GM23338 (cell line): Measurements from ENCODE around the gene PACS2. TPM values are rescaled to one million over a fixed set of nuclear protein-coding genes. Genes with fewer than 3 reads are reported as not detected.

ENCODE experiments used
- ATAC-seq: fragments of 200-7000 bp; cut with Tn5 transposase; 3 replicates; pipeline ENCODE4 v1.9.1; 2020
- DNase-seq: peaks from one replicate; pipeline ENCODE4 v3.0.0-alpha.2; 2015; ENCODE audit warnings: low spot score
- H2AFZ ChIP-seq: fragments of 200-600 bp; sonication (generic); 2 replicates; pipeline ENCODE4 v1.8.0; 2016; ENCODE audit warnings: antibody characterized with exemption, mild to moderate bottlenecking, moderate library complexity
- H3F3A ChIP-seq: fragments of 200-600 bp; sonication (generic); replicated peaks from 2 replicates; pipeline ENCODE4 v1.8.0; 2017; ENCODE audit warnings: antibody characterized with exemption, mixed run types, low read depth
- H3K27ac ChIP-seq: fragments of 200-600 bp; sonication (generic); 2 replicates; pipeline ENCODE4 v1.6.1; 2016; ENCODE audit warnings: low read depth
- H3K27me3 ChIP-seq: fragments of 200-600 bp; sonication (generic); 2 replicates; pipeline ENCODE4 v1.8.0; 2016; ENCODE audit warnings: mild to moderate bottlenecking, mixed run types, moderate library complexity; ENCODE audit not compliant: insufficient read depth
- H3K36me3 ChIP-seq: fragments of 200-600 bp; sonication (generic); 2 replicates; pipeline ENCODE4 v1.8.0; 2016; ENCODE audit warnings: mild to moderate bottlenecking; ENCODE audit not compliant: insufficient read depth
- H3K4me1 ChIP-seq: fragments of 200-600 bp; sonication (generic); 2 replicates; pipeline ENCODE4 v1.8.0; 2016; ENCODE audit warnings: mild to moderate bottlenecking, moderate library complexity; ENCODE audit not compliant: insufficient read depth
- H3K4me2 ChIP-seq: fragments of 200-600 bp; sonication (generic); 2 replicates; pipeline ENCODE4 v1.7.1; 2017; ENCODE audit warnings: mixed run types
- H3K4me3 ChIP-seq: fragments of 200-600 bp; sonication (generic); 2 replicates; pipeline ENCODE4 v1.6.1; 2016; ENCODE audit warnings: mixed run types
- H3K79me2 ChIP-seq: fragments of 200-600 bp; sonication (generic); replicated peaks from 2 replicates; pipeline ENCODE4 v1.8.0; 2017; ENCODE audit warnings: mild to moderate bottlenecking; ENCODE audit not compliant: insufficient read depth
- H3K9me2 ChIP-seq: fragments of 200-600 bp; sonication (generic); 2 replicates; pipeline ENCODE4 v1.8.0; 2017; ENCODE audit not compliant: insufficient read depth
- H4K20me1 ChIP-seq: fragments of 200-600 bp; sonication (generic); replicated peaks from 2 replicates; pipeline ENCODE4 v1.8.0; 2017; ENCODE audit warnings: mild to moderate bottlenecking; ENCODE audit not compliant: insufficient read depth
- H3K27ac Mint-ChIP-seq: 2 replicates; pipeline ENCODE4 v1.8.0; 2020; ENCODE audit warnings: inconsistent platforms, mild to moderate bottlenecking, moderate library complexity, mixed read lengths
- H3K27me3 Mint-ChIP-seq: 3 replicates; pipeline ENCODE4 v1.8.0; 2022; ENCODE audit warnings: low read depth, mild to moderate bottlenecking, moderate library complexity, mixed read lengths, inconsistent platforms; ENCODE audit not compliant: insufficient read depth, poor library complexity
- H3K36me3 Mint-ChIP-seq: 3 replicates; pipeline ENCODE4 v1.8.0; 2021; ENCODE audit warnings: low read depth, mild to moderate bottlenecking, inconsistent platforms, moderate library complexity, mixed read lengths
- H3K4me1 Mint-ChIP-seq: 3 replicates; pipeline ENCODE4 v1.8.0; 2020; ENCODE audit warnings: mild to moderate bottlenecking, inconsistent platforms, mixed read lengths
- H3K4me3 Mint-ChIP-seq: 3 replicates; pipeline ENCODE4 v1.8.0; 2021; ENCODE audit warnings: moderate library complexity, mild to moderate bottlenecking, inconsistent platforms, mixed read lengths
- H3K9me3 Mint-ChIP-seq: 3 replicates; pipeline ENCODE4 v1.8.0; 2020; ENCODE audit warnings: moderate library complexity, mild to moderate bottlenecking, inconsistent platforms, mixed read lengths
- CREB1 ChIP-seq: fragments of 250-450 bp; sonication (Bioruptor Pico); IDR thresholded peaks from 2 replicates; pipeline ENCODE4 v1.5.0; 2020; ENCODE audit warnings: low read depth, mild to moderate bottlenecking, moderate library complexity
- CTCF ChIP-seq, 2 experiments: fragments of 200-600 bp in 1 of 2; sonication (generic) in 1 of 2; conservative IDR thresholded peaks; 2 replicates each; pipeline versions ENCODE4 v1.5.1 to v1.6.1; 2016 to 2017; ENCODE audit warnings: antibody characterized with exemption in 2 of 2, low read depth in 2 of 2, mild to moderate bottlenecking in 2 of 2, moderate library complexity in 1 of 2
- ETS1 ChIP-seq: IDR thresholded peaks from 2 replicates; pipeline ENCODE4 v1.6.1; 2016; ENCODE audit warnings: antibody characterized with exemption
- EZH2 ChIP-seq: fragments of 200-600 bp; sonication (generic); IDR thresholded peaks from one replicate; pipeline ENCODE4 v1.8.0; 2017; ENCODE audit warnings: antibody characterized with exemption, mild to moderate bottlenecking, low read depth; ENCODE audit not compliant: unreplicated experiment
- EZH2phosphoT487 ChIP-seq: fragments of 200-600 bp; sonication (generic); IDR thresholded peaks from one replicate; pipeline ENCODE4 v1.8.1; 2018; ENCODE audit warnings: antibody characterized with exemption; ENCODE audit not compliant: unreplicated experiment
- JUNB ChIP-seq: IDR thresholded peaks from one replicate; pipeline ENCODE4 v1.6.1; 2016; ENCODE audit warnings: antibody characterized with exemption; ENCODE audit not compliant: unreplicated experiment
- NANOG ChIP-seq: IDR thresholded peaks from 2 replicates; pipeline ENCODE4 v1.6.1; 2016; ENCODE audit warnings: antibody characterized with exemption, borderline replicate concordance
- REST ChIP-seq: IDR thresholded peaks from one replicate; pipeline ENCODE4 v1.6.1; 2018; ENCODE audit warnings: antibody characterized with exemption; ENCODE audit not compliant: unreplicated experiment
- STAT1 ChIP-seq: IDR thresholded peaks from one replicate; pipeline ENCODE4 v1.6.1; 2016; ENCODE audit warnings: antibody characterized with exemption; ENCODE audit not compliant: unreplicated experiment
- ZNF114 ChIP-seq: fragments of 250-450 bp; sonication (Bioruptor Pico); IDR thresholded peaks from 2 replicates; pipeline ENCODE4 v1.5.0; 2020; ENCODE audit warnings: mild to moderate bottlenecking, moderate library complexity
- ZNF331 ChIP-seq: fragments of 250-450 bp; sonication (Bioruptor Pico); IDR thresholded peaks from 2 replicates; pipeline ENCODE4 v1.5.0; 2020; ENCODE audit warnings: low read depth, mild to moderate bottlenecking, moderate library complexity
- polyA plus RNA-seq: library from polyadenylated mRNA; unstranded; fragments of >200 nt; fragmentation: Nextera tagmentation; extraction: Ambion mirVana; gene quantifications from 2 replicates; pipeline ENCODE4 v1.2.1, GENCODE V29; 2016
- total RNA-seq: library from RNA; depleted of rRNA; stranded (reverse); fragments of >200 nt; shearing (Covaris generic); gene quantifications from 2 replicates; pipeline ENCODE4 v1.2.3, GENCODE V29; 2014

Gene PACS2
- total and polyA plus RNA-seq, 2 experiments from 2014 or later, result 22.5 to 79.0 TPM

- TF ChIP-seq EZH2, result no peak
- TF ChIP-seq CREB1, result no peak
- TF ChIP-seq JUNB, result no peak
- no peak for TF ChIP-seq EZH2phosphoT487
- no peak for TF ChIP-seq ZNF331 (CRISPR knock-in tag)
- no peak for TF ChIP-seq CTCF (conservative IDR thresholded peaks at IDR 0.05; ENCODE audit: low read depth in 2 of 2)
- TF ChIP-seq NANOG, result no peak
- no peak for TF ChIP-seq STAT1
- TF ChIP-seq ETS1, result no peak
Observed at GRCh38 chr14:105358140-105358846, 43.7 kb downstream of the PACS2 start (continued).

- no peak overlapping the region for H3K27ac Mint-ChIP-seq
- Histone ChIP-seq H3K4me3 (no peak overlapping the region), H3K4me2 (no peak overlapping the region), H3K9me2 (no peaks in the 10 kb centered on the region), H3K27me3 (no peaks in the 10 kb centered on the region), H3K79me2 (no peaks in the 10 kb centered on the region), H3K4me1 (no peaks in the 10 kb centered on the region), H2AFZ (no peak overlapping the region), H3K27ac (no peak overlapping the region), H3F3A (0 out of 2 replicates have a peak, but pooled peaks cover 6% of the 10 kb centered on the region), H4K20me1 (no peaks in the 10 kb centered on the region; the same call in 1 of the 2 replicates), H3K36me3 (no peaks in the 10 kb centered on the region)
- H3K36me3 Mint-ChIP-seq, result peaks cover 10% of the 10 kb centered on the region; the same call in 2 of the 3 replicates
- no peak overlapping the region for H3K4me3 Mint-ChIP-seq
- H3K4me1 Mint-ChIP-seq, result peaks cover 13% of the 10 kb centered on the region
- ATAC-seq, result no peak
- DNase-seq, result no peak
- H3K9me3 Mint-ChIP-seq, result no peaks in the 10 kb centered on the region
- H3K27me3 Mint-ChIP-seq, result peaks cover 24% of the 10 kb centered on the region
- no peak for TF ChIP-seq ZNF114
- TF ChIP-seq STAT1, result no peak
- no peak for TF ChIP-seq NANOG
- TF ChIP-seq ETS1, result no peak
- no peak for TF ChIP-seq EZH2
- TF ChIP-seq JUNB, result no peak
- TF ChIP-seq CTCF (conservative IDR thresholded peaks at IDR 0.05; ENCODE audit: low read depth in 2 of 2), result no peak
- TF ChIP-seq EZH2phosphoT487, result no peak
- TF ChIP-seq REST, result no peak
Observed at GRCh38 chr14:105358943-105359342, 44.4 kb downstream of the PACS2 start.
